D341Med (cell line): Measurements from ENCODE around the gene KLF13.

Experiments
- DNase-seq: peaks from one replicate; pipeline ENCODE4 v3.0.0; 2012; ENCODE audit warnings: low spot score

Gene KLF13

GRCh38 chr15:31300208-31300661, 26.4 kb upstream of the KLF13 start:
- DNase-seq, result no peak

DNA sequence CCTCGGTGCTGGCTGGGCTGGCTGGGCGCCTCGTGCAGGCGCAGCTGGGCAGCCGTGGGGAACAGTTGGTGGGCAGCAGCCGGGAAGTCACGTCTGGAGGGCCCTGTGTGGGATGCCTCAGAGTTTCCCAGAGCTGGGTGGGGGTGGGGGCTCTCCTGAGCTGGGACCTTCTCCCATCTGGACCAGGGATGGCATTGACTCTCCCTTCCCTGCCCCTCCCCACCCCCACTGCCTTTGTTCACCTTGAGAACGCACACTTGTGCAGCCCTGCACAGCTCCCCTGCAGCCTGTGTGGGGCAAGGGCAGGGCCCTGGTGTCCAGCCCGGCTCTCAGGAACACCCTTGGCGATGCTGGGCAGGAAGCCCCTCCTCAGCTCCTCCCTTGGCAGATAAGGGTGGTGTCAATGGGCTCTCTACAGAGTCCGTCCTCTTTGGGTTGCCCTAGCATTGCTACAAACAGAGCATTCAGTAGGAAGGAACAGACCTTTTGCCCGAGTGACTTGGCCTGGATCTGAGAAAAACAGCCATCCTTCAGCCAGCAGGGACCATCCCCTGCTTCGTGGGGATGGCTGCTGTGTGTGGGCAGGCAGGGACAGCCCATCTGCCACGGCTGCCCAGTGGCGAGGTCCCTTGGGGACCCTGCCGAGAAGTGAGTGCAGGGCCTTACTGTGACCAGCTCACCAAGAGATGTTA, 25.5 kb upstream of the KLF13 start:
- peak; percentile 75 for DNase-seq

- no peak for DNase-seq
These were observed 25.0 kb upstream of the KLF13 start for GRCh38 chr15:31301673-31301990.

DNA sequence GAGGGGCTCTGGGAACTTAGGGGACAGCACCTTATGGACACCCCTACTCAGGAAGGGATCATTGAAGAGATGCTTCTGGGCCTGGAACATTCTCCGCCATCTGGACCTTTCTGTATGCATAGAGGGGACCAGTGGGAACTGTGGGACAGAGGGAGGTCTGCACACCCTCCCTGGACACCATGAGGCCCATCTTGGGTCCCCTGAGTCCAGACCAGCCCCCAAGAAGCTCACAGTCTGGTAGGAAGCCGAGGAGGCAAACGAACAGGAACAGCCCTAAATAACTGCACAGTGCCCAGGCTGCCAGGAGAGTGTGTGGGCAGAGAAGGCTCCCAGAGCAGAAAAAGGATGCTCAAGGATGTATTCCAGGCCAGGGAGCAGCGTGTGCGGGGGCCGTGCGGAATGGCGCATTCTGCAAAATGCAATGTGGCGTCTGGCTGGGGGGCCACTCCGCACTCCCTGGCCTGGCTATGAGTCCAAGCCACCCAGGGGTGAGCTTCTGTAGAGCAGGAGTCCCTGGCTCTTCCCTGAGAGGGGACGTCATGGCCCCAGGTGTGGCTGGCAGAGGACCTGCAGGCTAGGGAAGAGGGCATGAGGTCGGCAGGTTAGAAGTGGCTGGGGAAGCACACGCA, 24.5 kb upstream of the KLF13 start:
- no peak for DNase-seq

DNA sequence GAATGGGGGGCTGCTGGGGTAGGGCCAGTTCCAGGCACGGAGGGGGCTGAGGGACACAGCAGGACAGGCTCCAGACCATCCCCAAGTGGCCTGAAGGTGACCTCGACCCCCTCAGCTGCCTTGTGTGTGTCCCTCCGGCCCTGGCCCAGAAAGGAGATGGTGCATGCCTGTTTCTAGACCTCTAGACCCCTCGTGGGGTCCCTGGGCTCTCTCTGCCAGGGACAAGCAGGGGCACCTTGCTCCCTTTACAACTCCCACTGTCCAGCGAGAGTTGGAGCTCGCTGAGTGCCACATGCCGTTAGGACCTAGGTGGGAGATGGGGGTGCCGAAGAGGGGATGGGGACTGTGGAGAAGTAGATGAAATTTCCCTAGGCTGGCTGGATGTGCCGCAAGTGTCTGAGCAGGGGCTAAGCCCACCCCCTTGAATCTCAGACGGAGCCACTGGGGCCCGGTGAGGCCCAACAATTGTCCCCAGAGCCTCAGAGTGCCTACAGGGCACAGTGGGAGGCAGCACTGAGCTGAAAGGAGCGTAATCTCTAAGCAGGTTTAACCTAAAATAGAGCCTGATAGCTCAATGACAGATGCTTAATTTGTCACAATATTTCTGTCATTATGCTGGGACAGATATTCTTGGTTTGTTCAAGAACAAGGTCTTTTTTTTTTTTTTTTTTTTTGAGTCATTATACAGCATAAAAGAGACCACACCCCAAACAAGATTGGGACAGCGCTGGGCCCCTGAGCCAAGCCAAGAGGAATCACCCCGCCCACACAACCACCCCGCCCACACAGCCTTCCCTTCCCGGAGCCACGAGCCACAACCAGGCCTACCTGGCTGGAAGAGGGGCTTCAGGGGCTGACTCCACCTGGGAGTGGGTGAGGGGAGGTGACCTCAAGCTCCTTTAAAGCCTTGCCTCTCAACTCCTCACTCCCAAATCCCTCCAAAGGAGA, 23.6 kb upstream of the KLF13 start:
- DNase-seq, result no peak

GRCh38 chr15:31303726-31304648, 22.6 kb upstream of the KLF13 start:
- no peak for DNase-seq

DNA sequence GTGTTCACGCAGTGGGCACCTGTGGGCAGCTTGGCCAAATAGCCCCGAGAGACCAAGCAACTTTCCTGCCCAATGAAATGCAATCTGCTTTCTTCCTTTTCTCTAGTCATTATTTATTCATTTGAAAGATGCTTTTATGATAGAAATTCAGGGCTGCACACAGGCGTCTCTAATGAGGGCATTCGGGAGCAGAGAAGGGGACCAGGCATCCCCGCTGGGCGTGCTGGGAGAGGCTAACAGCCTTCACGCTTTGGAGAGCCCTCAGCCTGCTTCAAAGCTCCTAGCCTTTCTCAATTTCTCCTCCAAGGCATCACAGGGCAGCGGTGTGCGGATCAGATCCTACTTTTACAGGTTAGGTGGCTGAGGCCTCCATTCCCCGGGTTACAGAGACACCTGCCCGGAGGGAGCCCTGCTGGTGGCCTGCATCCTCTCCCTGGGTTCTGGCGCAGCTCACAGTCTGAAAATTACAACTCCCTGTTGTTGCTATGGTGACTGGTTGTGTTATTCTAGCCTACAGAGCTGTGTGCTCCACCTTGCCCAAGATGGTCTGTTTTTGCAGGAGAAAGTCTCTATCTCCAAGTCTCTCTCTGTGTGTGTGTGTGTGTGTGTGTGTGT, 21.8 kb upstream of the KLF13 start:
- DNase-seq, result no peak

DNA sequence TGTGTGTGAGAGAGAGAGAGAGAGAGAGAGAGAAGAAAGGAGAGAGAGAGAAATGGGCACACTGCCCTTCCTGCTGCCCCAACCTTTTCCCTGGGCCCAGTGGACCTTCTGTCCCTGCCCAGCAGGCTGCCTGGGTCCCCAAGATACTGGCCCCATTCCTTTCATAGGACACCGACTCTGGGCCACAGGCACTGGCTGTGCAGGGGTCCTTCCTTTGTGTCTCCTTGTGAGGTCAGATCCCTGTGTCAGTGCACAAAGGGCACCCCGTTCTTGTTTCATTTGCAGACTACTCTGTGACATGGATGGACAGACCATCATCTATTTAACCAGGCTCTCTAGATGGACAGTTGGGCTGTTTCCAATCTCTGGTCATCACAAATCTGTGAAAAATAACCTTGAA, 21.3 kb upstream of the KLF13 start:
- no peak for DNase-seq

DNA sequence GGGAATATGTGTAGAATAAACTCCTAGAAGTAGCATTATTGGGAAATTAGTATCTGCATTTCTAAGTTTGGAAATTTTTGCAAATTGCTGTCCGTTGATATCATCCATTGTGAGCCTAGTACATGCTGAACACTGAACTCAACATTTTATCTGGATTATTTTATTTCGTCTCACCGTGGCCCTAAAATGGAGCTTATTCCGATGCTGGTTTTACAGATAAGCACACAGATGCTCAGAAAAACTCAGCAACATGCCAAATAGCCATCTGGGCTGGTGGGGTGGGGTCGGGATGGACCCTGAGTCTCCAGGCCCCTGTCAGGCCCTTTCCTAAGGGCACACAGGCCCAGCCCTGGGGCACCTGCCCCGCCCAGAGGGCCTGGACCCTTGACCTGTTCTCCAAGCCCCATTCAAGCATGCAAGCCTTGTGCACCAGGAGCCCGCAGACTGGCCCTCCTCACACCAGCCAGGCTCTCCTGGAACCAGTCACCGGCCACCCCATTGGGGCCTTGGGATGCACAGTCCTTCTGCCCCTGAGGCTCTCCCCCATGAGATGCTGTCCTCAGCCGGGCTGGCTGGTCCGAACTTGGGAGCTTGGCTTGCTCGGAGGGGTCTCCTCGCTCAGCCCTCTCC, 20.7 kb upstream of the KLF13 start:
- DNase-seq, result no peak

DNA sequence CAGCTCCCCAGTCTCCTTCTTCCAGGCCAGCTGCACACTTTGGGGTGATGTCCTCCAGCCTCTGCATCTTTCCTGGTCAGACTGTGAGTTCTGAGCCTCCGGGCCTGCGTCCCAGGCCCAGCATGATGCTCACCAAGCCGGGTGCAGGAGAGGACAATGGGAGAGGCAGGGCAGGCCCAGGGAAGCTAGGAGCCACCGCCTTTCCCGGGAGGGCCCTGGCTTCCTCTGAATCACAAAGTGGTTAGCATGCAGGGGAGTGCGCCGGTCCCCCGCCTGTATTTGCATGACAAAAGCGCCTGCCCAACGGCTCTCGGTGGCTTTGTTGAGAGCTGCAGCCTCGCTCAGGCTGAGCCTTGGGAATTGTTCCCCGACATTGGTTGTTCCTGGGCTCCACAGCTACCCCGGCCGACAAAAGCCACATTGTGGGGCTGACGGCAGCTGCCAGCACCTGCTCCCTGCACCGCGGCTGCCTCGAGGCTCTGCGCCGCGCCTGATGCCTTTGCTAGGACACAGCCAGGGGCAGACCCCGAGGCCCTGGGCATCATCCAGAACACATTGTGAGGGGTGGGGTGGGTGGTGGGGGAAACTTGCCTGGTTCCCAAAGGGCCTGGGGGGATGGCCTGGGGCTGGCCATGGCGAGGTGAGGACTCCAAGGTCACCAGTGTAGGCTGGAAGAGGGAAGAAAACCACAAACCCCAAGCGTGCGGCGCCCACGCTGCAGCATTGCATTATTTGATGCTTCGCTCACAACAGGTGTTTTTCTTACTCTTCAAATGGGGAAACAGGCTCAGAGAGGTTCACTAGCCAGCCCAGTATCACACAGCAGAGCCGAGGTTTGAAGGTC, 20.0 kb upstream of the KLF13 start:
- no peak for DNase-seq

- no peak for DNase-seq
These were observed 19.1 kb upstream of the KLF13 start for GRCh38 chr15:31307270-31308184.

DNA sequence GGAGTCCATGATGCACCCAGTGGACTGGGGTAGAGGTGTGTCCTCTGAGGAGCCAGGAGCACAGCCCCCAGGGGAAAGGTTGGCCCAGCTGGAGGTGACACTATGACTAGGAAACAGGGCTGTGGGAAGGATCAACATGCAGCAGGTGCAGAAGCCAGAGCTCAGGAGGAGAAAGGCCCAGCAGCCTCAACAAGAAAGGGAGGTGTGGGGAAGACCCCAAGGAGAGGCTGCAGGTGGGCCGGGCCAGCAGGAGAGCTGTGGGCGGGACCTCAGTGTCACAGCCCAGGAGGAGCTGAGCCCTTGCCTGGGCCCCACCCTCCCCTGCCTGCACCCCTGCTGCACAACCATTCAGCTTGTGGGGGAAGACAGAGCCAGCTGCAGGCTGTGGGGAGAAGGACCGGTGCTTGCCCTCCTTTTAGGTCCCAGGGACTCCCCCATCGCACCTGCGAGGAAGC, 18.4 kb upstream of the KLF13 start:
- no peak for DNase-seq

DNA sequence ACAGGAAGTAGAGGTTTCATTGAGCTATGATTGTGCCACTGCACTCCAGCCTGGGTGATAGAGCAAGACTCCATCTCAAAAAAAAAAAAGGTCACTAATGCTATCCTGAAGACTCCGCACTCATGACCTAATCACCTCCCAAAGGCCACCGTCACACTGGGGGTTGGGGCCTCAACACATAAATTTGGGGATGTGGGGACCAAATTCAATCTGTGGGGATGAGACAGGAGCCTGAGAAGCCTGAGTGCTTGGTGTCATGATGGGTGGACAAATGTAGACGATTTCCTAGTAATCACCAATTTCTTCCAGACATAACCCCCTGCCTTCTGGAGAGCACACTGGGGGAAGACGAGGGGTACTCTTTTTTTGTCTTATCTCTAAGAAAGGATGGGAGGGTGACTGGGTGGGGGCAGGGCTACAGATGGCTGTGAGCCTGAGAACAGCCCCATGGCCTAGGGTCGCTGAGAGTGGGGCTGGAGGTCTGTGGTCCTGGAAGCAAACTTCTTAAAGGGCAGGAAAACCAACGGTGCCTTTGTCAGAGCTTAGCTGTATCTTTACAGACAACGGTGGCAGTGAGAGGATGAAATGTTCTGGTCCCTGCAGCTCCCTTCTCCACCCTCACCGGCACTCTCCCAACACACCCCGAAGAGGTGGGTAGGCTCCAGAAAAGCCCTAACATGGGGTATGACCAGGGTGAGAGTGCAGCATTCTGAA, 16.6 kb upstream of the KLF13 start:
- no peak for DNase-seq

- DNase-seq, result no peak
These were observed 14.7 kb upstream of the KLF13 start for GRCh38 chr15:31311735-31312619.

DNA sequence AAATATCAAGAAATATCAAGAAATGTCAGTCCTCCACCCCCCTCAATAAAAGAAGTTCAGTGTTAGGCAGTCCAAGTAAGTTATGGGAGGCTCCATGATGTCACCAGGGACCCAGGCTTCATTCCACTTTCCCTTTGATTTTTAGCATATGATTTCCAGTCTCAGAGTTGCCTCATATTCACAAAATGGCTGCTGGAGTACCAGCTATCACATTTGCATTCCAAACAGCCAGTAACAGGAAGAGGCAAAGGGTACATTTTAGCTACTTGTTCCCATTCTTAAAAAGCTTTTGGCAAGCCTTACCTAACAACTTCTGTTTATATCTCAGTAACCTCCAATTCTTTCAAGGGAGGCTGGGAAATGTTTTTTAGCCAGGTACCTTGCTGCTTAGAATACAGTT, 13.4 kb upstream of the KLF13 start:
- DNase-seq, result no peak

- DNase-seq, result no peak
These were observed 12.3 kb upstream of the KLF13 start for GRCh38 chr15:31314380-31314779.

DNA sequence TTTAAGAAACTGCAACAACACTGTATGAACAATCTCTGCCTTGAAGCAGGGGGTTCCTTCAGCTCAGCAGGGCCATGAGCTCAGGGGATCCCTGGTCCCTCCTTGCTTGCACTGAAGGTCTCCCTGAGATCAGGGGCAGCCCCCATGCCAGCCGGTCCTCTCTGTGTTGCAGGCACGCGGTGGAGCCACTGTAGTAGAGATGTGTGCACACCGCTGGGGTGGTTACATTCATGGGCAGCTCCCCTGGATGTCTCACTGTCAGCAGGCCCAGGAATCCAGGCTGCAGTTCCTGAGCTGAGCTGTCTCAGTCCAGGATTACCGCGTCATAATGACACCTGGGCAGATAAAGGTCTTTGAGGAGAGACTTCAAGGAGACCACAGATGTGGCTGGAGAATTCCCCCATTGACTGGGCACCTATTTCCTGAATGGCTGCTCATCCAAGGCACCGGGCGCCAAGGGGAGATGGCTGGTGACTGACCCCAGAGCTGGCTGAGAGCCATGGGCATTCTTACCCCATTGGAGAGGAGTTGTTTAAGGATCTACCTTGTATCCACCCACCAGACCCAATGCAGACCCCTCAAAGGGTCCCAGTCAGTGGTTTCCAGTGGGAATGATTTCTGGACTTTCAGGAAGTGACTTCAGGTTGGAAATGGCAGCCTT, 10.4 kb upstream of the KLF13 start:
- no peak for DNase-seq
